Astrocyte of the cerebellum (primary cell): ENCODE results near the gene LMAN2L.

Experiments used
- DNase-seq: peaks from one replicate; pipeline ENCODE4 v3.0.0-alpha.2; 2011; ENCODE audit warnings: low read depth
- H3K4me3 ChIP-seq: 2 replicates; pipeline ENCODE4 v1.5.1; 2011; ENCODE audit warnings: mild to moderate bottlenecking, low read depth, low read length, moderate library complexity
- CTCF ChIP-seq: IDR thresholded peaks from 2 replicates; pipeline ENCODE4 v1.5.1; 2012; ENCODE audit warnings: low read length, low read depth, moderate library complexity, mild to moderate bottlenecking; ENCODE audit errors: missing control alignments
- in situ Hi-C: cut with HindIII; loops from 2 replicates; pipeline ENCODE4 v1.10.0; 2017; ENCODE audit warnings: low sequenced_read_pairs

The LMAN2L gene

GRCh38 chr2:96716388-96716787, 23.5 kb downstream of the LMAN2L start:
- in situ Hi-C loops = no loop called here
- DNase-seq = no peak
- no peak for TF ChIP-seq CTCF

GRCh38 chr2:96715658-96716057, 24.2 kb downstream of the LMAN2L start:
- TF ChIP-seq CTCF = no peak
- DNase-seq = no peak
- in situ Hi-C loops = no loop called here
- no peak overlapping the region for H3K4me3 ChIP-seq

More at GRCh38 chr2:96716388-96716787, 23.5 kb downstream of the LMAN2L start:
- no peak overlapping the region for H3K4me3 ChIP-seq

GRCh38 chr2:96710985-96711384, 28.9 kb downstream of the LMAN2L start:
- in situ Hi-C loops = no loop called here
- H3K4me3 ChIP-seq = no peak overlapping the region
- DNase-seq = no peak
- TF ChIP-seq CTCF = no peak

GRCh38 chr2:96703021-96703751, 36.7 kb downstream of the LMAN2L start:
- in situ Hi-C loops = no loop called here
- DNase-seq = no peak
- TF ChIP-seq CTCF = no peak
- H3K4me3 ChIP-seq = no peak overlapping the region

GRCh38 chr2:96702098-96702785, 37.6 kb downstream of the LMAN2L start:
- TF ChIP-seq CTCF = no peak
- no peak for DNase-seq
- in situ Hi-C loops = no loop called here

GRCh38 chr2:96701636-96702035, 38.2 kb downstream of the LMAN2L start:
- in situ Hi-C loops = no loop called here
- no peak for TF ChIP-seq CTCF
- no peak overlapping the region for H3K4me3 ChIP-seq
- no peak for DNase-seq

More at GRCh38 chr2:96702098-96702785, 37.6 kb downstream of the LMAN2L start:
- no peak overlapping the region for H3K4me3 ChIP-seq
